ENCODE data around the gene LYL1. TPM values are rescaled to one million over a fixed set of nuclear protein-coding genes. Genes with fewer than 3 reads are reported as not detected.

The LYL1 gene
- total RNA-seq, 1 donor from 2014 or later, result 0.20 TPM

DNA sequence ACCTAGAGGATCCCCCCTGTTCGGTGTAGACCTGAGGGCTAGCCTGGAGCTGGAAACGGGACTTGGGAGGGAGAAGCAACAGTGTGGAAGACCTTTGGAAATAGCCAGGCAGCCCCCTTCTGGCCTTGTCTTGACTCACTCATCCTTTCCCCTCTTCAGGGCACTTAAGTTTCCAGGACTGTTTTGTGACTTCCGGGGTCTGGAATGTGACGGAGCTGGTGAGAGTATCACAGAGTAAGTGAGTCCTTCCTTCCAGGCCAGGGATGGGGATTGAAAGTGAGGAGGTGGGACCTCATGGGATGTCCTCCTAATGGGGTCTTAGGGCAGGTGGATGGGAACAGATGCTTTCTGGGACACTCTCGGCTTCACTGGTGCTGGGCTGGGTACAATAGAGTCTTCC lies 29.4 kb downstream of the LYL1 start:
- DNase-seq (ENCODE audit: low read depth), result no peak

DNA sequence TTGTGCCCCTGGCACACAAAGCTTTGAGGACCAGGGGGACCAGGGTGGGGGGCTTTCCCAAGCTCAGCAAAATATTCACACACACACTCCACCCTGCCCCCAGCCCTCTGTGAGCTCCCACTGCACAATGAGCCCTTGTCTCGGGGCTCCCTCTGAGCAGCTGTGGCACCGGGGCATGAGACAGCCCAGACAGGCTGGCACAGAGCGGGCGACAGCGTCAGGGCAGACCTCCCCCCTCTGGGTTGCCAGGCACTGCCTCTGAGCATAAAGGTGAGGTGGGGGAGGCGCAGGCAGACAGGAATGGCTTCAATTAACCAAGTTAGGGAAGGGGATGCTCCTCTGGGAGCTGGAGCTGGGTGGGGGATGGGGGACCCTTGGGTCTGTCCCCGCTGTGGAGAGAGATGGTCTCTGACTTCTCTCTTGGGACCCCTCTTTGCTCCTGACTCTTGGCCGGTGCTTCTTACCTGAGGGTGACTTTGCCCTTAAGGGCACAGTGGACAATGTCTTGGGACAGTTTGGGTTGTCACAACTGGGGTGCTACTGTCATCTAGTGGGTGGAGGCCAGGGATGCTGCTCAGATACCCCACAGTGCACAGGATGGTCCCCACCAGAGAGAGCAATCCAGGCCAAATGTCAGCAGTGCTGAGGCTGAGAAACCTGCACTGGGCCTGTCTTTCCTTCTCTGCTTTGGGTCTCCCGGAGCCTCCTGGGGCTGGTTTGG lies 30.3 kb downstream of the LYL1 start:
- no peak for DNase-seq (ENCODE audit: low read depth)

DNA sequence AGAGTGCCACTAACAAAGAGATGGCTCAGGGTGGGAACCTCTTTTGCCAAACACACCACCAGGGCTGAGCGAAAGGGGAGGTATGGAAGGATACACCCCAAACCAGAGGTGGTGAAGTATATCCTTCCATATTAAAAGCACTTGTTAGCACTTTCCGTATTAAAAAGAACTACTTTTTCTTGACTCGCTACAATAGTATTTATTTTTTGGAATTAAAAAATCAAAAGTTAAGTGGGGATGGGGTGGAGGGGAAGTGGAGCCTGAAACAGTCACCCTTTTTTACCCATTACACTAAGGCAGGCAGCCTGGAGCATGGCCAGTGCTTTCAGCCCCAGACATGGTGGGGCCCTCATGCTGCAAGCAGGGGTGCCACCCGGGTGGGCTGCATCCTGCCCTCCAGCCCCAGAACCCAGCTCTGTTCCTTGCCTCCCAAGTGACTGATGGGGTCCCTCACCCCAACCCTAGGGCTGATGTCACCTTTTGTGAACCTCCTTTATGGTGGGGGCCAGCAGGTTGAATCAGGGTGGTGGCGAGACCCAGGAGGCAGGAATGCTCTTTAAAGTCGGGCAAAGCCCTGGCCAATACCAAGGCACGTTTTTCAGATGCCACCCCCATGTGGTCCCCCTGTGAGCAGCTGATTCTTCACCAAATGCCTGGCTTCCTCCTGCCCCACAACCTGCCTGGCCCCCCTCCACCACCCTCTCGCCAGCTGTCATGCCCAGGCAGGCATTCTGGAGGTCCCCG lies 31.0 kb downstream of the LYL1 start:
- DNase-seq (ENCODE audit: low read depth), result no peak

- no peak for DNase-seq (ENCODE audit: low read depth)
Measured at GRCh38 chr19:13070425-13071140, 32.1 kb downstream of the LYL1 start.

DNA sequence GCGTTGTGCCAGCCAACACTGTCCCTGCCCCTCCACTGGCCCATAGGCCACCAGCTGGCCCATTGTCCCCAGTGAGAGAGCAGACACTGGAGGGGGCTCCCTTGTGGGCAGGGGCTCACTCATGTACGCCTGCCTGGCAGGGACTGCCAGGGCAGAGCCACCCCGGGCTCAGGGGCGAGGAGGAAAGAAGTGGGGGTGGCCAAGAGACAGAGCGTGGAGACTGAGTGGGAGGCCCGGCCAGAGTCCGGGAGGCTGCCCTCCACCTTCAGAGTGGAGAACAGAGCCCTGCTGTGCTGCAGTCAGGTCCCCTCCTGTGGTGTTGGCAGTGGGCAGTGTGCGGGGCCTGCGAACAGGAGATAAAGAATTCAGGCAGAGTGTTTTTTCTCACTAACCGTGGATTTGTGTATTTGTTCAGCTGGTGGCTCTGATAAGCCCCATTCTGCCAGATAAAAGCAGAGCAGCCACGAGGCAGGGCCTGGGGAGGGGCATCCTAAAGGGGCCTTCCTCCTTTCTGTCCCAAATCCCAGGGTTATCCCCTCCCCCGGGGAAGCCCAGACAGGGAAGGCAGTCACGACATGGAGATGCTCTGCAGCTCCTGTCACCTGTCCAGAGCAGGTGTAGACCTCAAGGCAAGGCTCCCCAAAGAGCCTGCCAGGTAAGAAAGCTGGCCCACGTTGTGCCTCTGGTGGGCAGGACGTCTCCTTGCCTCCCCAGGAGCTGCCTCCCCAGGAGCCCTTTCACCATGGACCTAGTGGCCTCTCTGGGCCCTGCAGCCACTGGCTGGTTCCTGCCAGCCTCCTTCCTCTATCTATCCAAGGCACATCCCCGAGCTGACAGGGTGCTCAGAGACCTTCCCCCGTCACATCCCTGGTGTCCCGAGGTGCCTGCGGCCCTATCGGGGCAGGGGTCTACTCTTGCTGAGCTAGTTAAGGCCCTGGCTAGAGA lies 33.0 kb downstream of the LYL1 start:
- no peak for DNase-seq (ENCODE audit: low read depth)

GRCh38 chr19:13068085-13068846 lies 34.4 kb downstream of the LYL1 start:
- no peak for DNase-seq (ENCODE audit: low read depth)

GRCh38 chr19:13066933-13067807 lies 35.5 kb downstream of the LYL1 start:
- no peak for DNase-seq (ENCODE audit: low read depth)

DNA sequence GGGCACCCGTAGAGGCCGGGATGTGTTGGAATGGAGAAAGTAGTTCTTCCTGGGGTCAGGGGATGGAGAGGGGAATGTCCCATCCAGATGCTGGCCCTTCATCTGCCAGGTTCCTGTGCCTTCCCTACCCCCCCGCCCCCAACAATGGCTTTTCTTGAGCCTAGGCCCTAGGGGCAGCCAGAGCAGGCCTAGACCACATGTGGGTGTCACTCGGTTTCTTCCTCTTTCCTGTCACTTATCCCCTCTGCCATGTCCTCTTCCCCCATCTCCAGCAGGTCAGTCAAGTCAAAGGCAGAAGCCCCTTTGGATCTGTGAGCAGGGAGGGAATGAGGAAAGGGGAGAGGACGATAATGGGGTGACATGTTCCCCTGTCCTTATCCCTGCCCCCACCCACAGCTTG lies 36.4 kb downstream of the LYL1 start:
- no peak for DNase-seq (ENCODE audit: low read depth)

GRCh38 chr19:13064092-13064489 lies 38.6 kb downstream of the LYL1 start:
- no peak for DNase-seq (ENCODE audit: low read depth)

GRCh38 chr19:13063461-13064091 lies 39.1 kb downstream of the LYL1 start:
- DNase-seq (ENCODE audit: low read depth), result no peak

GRCh38 chr19:13062317-13062716 lies 40.3 kb downstream of the LYL1 start:
- DNase-seq (ENCODE audit: low read depth), result no peak

GRCh38 chr19:13060964-13061927 lies 41.4 kb downstream of the LYL1 start:
- DNase-seq (ENCODE audit: low read depth), result peak; percentile 41

DNA sequence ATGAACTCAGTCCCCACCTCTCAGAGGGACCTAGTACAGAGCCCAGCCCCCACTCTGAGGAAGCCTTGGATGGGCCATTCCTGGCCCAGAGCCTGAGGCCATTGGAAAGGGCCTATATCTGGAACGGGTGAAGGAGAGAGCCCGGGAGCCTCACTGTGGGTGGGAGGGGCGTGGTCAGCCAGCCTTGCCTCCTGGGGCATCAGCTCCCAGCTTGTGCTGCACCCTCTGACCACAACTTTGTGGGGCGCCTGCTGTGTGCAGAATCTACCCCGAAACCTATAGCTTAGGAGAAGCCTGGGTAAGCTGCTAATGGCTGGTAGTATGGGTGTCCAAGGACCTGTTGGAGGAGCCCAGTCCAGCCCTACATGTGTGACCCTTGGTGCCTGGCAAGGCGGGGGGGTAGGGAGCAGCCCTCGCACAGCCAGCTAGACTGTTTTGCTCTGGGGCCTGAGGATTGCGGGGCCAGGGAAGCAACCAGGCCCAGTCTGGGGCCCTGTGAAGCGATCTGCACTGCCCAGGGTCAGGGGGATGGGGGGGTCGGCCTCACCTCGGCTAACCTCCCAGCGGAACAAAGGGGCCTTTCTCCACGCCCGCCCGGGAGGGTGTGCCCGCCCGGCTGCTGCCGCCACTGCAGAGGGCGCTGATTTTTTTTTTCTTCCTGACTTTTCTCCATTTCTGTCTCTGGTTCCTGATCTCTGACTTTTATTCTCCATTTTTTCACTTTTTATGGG lies 42.3 kb downstream of the LYL1 start:
- no peak for DNase-seq (ENCODE audit: low read depth)

DNA sequence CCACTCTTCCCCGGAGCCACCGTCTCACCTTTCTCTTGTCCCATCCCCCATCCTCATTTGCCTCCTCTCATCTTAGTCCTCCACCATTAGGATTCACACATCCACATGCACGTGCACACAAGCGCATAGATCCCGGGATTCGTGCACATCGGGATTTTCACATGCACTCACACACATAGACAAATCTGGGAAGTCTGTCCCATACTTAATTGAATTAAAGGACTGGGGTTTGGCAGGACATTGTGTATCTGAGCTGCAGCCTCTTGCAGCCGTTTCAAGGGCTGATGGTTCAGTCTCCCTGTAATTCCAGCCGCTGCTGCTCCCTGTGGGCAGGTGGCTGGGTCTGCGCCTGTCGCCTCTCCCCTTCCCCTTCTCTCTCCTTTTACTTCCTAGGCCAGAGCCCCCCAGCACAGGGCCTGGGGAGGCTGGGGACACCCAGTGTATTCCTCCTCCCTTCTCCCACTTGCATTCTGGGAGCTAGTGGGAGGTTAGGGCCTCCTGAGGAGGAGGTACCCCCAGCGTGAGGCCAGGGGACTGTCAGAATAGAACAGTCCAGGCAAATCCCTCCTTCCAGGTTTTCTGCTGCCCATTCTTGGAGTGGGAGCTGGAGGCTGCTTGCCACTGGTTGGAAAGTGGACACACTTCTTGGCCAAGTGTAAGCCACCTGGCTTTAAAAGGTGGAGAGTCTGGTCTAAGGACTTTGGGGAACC lies 43.6 kb downstream of the LYL1 start:
- DNase-seq (ENCODE audit: low read depth), result no peak

DNA sequence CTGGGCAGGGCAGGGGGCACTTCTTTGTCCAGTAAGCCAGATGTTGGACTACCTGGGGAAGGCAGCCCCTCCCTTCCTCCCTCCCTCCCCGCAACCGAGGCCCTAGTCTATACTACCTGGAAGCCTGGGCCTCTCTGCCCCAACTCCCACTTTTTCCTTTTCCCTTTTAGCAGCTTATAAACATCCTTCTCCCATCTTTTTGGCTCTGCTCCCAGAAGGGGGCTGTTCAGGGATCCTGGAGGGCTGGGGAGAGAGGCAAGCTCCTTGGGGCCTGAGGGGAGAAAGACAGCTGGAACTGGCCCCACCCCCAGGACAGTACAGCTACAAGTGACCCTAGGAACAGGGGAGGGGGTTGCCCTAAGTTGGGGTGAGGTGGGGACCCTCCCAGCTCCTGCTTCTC lies 44.9 kb downstream of the LYL1 start:
- no peak for DNase-seq (ENCODE audit: low read depth)

GRCh38 chr19:13057147-13057572 lies 45.5 kb downstream of the LYL1 start:
- no peak for DNase-seq (ENCODE audit: low read depth)

All from renal cortical epithelial cell (primary cell).